Measurements from ENCODE around the gene MED27.
"Not testable (repeated sequence)": the region's sequence is repeated elsewhere in the genome, so short reads cannot be mapped to it uniquely, and the experiment has no call there.

The MED27 gene

DNA sequence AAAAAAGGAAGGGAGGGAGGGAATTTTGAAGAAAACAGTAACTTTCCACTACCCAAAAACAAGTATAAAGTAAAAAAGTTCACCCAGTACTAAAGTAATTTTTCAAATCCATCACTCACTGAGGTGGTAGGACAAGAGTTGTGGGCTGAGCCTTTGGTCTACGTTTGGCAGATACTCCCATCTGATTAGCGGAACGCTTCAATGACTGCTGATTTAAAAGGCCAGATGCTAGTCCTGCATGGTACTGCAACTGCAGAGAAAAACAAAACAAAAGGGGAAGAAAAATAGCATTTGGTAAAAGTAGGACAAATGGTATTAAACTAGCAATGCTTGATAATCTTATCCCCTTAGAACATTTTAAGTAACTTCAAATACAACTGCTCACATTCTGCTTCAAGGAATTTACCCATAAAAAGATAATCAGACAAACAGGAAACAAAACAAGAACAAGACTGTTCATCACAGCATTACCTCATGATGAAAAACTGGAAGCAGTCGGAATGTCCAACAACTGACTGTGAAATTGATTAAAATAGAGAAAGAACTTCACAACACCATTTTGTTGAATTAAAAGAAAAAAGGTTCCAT lies 65.4 kb downstream of the MED27 start:
- no peak for FAIRE-seq

DNA sequence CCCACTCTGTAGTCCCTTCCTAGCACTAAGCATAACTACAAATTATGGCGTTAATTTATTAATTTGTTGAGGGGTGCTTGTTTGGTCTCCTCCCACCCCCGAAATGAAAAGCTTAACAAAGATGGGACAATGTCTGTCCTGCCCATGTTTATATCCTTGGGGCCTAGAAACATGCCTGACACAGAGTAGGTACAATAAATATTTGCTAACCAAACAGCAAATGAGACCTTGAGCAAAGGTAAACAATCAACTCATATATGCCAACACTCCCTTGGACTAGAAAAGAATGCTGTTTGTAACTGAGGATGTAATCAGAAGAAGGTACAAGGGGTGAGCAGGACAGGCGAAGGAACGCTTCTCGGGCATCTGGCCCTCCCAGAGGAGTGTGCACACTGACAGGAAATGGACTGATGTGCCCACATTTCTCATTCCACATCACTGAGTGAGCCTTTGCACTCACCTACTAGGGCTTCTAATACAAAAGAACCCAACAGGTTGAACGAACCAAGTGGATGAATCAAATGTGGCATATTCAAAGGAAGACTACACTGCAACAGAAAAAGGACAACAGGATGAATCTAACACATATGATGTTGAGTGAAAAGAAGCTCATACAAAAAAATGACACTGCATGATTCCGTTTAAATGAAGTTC lies 66.8 kb downstream of the MED27 start:
- FAIRE-seq: no peak

DNA sequence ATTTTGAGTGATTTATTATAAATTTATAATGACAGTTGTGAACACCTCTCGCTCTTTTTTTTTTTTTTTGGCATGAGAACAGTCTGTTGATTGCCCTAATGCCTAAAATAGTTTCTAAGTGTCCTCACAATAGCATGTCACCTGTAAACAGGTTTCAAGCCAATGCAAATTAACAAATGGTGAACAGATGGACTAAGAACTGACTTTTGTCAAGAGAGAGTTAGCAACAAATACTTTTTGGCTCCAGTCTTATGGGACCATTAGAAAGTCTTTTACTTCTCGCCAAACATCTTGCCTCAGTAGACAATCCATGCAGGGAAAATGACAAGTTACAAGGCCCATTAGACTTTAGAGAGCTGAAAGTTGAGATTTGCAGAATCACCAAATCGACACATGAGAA lies 67.8 kb downstream of the MED27 start:
- no peak for FAIRE-seq

DNA sequence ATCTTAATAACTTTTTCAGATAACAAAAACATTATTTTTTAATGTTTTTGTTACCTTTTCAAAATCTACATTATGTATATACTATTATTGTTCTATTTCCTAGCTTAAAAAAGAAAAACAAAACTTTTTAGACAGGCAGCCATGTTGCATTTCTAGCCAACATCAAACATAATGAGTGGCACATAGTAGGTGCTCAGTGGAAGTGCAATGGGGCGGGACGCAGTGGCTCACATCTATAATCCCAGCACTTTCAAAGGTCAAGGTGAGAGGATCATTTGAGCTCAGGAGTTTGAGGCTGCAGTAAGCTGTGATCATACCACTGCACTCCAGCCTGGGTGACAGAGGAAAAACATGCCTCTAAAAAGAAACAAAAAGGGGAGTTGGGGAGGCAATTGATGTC lies 68.4 kb downstream of the MED27 start:
- no peak for FAIRE-seq

DNA sequence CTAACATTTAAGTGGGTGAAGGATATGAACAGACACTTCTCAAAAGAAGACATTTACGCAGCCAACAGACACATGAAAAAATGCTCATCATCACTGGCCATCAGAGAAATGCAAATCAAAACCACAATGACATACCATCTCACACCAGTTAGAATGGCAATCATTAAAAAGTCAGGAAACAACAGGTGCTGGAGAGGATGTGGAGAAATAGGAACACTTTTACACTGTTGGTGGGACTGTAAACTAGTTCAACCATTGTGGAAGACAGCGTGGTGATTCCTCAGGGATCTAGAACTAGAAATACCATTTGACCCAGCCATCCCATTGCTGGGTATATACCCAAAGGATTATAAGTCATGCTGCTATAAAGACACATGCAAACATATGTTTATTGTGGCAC lies 69.5 kb downstream of the MED27 start:
- FAIRE-seq: not testable (repeated sequence)

DNA sequence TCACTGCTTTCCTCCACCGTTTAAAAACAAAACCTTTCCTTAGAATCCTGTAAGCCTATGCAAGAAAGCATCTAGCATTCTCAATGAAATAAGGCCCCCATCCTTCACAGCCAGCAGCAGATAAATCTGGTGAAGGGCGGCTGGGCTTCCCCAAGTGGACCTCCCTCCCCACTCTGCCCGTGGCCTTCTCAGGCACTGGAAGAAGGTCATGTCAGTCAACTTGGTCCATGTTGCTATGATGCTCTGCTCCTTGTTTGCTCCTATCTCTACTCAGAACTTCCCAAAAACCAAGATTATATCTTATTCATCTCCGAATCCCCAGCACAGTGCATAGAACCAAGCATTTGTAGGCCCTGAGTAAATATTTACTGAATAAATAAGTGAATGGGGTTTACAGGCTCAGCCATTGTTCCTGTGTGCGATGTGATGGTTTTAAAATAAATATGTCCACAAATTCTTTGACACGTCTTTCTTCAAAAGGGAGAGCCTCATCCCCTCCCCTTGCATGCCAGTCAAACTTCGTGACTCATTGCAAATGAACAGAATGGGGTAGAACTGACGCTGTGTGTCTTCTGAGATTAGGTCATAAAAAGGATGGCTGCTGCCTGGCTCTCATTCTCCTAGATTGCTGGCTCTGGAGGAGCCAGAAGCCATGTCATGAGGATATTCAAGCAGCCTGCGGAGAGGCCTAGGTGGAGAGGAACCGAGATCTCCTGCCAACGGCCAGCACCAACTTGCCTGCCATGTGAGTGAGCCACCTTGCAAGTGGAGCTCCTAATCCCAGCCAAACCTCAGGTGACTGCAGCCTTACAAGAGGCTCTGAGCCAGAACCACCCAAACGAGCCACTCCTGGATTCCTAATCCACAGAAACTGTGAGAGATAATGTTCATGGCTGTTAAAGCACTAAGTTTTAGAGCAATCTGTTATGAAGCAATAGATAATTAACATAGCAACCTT lies 70.5 kb downstream of the MED27 start:
- FAIRE-seq: no peak

DNA sequence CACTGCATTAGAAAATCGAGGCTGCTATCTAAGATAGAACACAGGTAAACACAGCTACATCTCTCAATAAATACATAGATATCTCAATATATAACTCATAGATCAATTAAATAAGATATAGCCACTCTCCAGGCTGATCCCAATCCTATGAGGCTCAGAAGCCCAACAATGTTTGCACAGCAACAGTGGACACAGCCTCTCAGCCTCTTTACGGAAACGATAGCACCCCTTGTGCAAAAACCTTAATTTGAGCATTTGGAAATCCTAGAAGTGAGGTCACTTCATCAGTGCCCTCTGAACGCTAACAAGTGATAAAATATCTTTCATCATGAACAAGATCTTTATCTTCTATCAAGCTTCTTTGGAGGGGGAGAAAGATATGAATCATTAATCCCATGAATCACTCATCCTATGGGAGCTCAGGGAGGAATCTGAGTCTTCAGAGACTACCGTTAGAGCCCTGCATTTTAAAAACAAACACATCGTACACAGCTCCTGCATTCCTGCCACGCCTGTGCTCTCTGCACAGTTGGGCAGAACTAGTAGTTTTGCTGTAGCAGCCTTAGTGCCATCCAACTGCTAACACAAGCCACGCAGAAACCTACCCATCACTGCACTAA lies 71.4 kb downstream of the MED27 start:
- FAIRE-seq: no peak

DNA sequence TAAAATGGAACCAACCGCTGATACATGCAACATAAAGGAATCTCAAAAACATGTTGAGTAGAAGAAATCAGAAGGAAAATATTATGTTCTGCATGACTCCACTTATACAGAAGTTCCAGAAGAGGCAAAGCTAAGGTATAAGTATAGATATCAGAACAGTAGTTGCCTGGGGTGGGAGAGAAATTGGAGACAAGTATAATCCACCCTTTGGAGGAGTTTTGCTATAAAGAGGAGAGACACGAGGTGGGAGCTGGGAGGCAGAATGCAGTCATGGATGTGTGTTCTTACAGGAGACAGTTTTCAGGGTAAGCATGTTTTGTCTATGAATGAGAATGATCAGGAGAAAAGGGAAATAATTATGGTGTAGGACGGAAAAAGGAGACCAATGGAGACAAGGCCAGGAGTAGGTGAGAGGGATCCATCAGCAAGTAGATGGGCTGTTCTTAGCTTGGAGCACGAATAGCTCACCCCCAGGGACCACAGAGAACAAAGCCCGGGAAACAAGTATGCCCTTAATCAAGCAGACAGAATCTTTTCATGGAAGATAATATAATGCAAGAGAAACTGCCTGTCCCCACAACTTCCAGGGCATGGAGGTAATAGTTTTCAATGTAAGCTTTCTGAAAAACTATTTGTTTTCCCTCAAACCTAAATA lies 72.2 kb downstream of the MED27 start:
- FAIRE-seq: no peak

DNA sequence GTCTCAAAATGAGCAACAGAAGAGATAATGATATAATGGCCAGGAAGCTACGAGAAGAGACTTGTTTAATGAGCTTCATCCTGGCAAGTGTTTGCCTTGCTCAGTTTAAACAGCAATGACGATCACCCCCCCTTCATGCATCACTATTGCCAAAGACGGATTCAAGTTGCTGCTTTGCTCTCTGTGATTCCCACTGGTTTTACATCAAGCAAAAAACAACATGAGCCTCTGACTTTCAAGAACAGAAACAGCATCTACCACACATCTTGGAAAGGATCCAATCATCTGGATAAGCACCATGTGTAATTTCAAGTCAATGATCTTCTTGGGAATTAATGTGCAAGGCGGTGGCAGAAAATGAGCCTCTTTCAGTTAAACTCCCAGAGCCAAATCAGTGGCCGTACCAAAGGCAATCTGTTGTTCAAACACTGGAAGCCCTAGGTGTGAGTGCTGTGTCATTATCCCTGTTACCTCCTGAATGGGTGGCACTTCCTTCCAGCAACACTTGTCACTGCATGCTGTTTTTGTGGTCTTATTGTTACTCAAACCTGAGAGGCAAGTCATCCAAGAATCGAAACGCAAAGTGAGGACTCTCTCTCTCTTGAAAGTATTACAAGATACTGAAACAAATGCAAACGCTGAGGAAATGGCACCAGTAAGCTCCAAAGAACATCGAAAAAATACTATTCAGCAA lies 72.8 kb downstream of the MED27 start:
- no peak for FAIRE-seq

DNA sequence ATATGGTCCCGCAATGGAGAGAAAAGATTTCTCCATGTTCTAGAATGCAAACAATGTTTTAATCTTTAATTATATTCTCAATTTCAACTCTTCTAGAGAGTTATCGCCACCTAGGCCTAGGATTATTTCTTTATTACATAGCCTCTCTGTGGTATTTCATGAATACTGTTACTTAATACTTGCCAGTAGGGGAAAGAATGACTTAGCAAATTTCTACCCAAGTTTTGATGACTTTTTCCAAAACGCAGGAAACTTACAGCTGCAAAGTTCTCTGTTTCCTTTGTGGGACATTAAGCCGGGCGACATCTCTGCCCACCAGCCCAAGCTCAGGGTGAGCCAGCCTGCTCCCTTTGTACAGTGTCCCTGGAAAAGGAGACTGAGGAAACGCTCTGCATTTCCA lies 73.8 kb downstream of the MED27 start:
- no peak for FAIRE-seq

DNA sequence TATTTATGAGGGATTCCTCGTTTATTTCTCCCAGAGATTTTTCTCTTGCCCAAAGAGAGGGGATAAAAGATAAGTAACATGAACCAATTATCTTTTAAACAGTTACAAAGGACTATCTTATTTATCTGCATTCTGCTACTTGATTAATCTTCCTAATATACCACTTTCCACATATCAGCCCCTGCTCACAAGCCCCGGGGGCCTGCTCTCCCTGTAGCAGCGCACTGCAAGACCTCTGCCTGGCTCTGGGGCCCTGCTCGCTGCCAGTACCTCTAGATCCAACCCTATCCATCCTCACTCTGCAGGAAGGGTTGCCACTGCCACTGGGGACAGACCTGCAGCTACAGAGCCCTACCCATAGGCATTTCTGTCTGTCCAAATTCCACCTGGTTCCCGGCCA lies 75.3 kb downstream of the MED27 start:
- FAIRE-seq: no peak

DNA sequence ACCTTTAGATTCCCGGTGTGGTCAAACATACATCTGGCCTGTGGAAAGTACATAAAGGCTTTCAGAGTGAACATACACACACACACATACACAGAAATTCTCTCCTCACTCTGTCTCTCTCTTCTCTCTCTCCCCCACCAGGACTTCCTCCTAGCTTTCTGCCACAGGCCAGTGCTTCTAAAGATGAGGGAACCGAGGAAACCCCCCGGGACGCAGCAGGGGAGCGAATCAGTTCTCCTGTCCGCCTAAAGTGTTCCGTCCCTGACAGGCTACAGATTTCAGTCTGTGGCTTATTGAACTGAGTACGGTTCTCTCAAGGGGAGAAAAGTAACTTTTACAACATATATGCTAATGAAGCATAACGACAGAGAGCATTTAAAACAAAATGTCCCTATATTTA lies 75.8 kb downstream of the MED27 start:
- FAIRE-seq: no peak

DNA sequence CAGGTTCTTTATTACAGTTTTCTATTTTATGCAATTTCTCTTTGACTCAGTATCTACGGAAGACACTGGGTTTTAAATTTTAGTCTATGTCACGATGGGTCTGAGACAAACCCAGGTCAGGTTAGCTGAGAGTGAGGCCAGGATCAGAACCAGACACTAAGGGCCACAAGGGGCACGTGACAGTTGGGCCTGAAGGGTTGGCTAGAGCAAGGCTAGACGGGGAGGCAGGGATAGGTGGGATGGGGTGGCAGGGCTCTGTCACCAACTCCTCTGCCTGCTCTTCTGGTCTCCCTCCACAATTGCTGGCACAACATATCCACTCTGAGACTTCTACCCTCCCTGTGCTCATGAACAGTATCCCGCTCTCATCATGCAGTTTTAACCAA lies 76.4 kb downstream of the MED27 start:
- no peak for FAIRE-seq

DNA sequence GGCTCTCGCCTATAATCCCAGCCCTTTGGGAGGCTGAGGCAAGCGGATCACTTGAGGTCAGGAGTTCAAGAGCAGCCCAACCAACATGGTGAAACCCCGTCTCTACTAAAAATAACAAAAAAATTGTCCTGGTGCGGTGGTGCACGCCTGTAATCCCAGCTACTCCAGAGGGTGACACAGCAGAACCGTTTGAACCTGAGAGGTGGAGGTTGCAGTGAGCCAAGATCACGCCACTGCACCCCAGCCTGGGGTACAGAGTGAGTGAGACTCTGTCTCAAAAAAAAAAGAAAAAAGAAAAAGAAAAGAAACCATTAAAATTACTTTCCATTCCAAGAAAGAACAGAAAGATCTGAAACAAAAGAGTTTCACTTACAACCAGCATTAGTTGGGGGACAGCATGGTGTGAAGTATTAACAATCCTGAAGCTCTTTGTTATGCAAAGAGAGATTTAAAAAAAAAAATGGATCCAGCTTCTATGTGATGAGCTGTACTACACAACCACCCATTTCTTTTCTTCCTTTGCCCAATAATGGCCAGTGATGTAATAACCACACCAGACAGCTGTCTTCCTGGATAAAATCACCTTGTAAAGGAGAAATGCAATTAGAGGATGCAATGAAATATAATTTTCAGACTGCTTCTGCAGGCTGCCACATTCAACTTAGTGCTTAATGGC lies 76.9 kb downstream of the MED27 start:
- no peak for FAIRE-seq

DNA sequence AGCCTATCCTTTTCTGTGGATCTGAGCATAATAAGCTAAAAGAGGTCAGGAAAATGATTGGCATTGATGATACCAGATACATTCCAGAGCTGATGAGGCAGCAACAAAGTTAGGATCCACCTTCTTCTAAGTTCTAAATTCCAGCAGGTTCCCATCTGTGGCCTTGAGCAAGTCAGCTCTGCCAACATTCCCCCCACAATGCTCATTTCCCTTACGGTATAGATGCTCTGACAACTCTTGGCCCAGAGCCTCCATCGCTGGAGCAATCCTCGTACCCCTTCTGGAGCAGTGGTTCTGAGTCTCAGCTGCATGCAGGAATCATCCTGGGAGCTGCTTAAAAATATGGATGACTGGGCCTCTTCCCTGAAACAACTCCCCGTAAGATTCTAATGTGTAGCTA lies 78.1 kb downstream of the MED27 start:
- no peak for FAIRE-seq

DNA sequence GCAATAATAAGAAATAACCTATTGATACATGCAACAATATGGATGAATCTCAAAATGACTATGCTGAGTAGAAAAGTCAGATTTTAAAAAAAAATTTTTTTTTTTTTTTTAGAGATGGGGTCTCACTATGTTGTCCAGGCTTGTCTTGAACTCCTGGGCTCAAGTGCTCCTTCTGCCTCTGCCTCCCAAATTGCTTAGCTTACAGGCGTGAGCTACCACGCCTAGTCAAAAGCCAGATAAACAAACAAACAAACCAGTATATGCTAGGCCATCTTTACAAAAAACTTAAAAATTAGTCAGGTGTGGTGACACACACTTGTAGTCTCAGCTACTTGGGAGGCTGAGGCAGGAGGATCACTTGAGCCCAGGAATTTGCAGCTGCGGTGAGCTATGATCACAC lies 79.0 kb downstream of the MED27 start:
- FAIRE-seq: no peak

DNA sequence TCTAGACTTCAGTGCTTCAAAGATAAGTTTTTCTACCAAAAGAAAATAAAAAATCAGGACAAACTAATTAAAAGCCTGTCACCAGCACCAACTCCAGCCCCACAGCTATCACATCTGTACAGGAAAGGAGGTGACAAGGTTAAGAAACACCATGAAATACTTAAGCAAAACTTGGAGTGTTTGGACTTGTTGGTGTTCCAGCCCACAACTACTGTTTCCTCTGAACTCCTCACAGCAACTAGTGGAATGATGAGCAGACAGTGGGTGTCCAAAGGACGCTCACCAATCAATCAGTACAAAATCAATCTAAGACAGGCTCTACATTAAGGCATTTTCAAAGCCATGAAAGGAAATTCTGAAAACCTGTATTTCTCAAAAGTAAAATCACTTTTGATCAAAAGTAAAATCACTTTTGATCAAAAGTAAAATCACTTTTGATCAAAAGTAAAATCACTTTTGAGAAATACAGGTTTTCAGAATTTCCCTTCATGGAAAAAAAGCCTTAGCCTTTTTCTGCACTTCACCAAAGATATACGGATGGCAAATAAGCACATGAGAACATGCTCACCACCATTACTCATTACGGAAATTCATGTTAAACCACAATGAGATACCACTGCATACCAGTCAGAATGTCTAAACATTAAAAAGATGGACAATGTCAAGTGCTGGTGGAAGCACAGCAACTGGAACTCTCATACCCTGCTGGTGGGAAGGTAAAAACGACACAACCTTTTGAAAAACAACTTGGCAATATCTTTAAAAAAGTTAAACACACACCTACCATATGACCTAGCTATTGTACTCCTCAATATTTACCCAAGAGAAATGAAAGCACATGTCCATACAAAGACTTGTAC lies 79.7 kb downstream of the MED27 start:
- no peak for FAIRE-seq

DNA sequence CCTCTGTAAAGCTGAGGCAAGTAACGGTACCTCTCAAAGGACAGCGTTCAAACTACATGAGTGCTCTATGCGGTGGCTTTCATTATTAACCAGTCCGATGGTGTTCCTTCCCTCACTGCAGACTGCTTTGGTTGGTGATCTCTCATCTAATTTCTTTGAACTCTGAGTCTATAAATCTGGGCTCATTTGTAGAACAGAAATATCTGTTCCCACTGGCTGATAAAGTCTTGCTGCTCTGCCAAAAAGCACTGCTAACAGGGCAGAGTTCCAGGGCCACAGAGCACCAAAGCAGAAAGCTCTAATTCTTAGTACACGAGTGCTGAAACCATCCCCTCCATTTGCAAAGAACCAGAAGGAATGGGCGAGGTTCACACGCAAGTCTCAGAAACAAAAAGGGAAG lies 81.9 kb downstream of the MED27 start:
- FAIRE-seq: no peak

DNA sequence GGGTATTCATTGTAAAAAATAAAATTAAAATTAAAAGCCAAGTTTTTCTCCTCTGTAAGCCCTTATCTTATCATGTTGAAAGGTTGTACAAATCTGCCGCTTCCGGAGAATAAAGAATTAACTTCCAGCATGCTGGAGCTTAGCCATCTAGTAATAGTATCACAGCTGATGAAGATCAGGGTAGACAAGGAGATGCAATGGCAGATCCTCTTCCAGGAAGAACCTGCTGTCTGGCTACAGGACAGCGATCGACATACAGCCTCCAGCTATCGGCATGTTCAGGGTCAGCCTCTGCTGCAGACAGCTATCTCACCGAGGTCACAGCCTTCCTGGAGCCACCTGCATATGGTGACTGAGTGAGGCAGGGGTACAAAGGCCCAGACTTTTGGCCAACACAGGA lies 82.6 kb downstream of the MED27 start:
- FAIRE-seq: no peak

DNA sequence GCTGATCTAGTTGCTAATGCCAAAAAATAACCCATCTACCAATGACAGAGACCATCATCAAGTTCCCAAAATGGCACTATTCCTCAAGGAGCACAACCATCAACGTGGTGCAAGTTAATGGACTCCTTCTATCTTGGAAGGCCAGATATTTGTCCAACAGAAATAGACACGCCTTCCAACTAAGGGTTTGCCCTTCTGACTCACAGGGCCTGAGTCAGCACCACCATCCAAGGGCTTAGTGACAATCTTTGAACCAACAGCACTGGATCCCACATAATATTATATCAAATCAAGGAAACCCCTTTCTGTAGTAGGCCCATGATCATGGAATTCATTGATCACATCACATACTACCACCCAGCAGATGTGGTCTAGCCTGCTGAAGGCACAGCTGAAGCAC lies 84.3 kb downstream of the MED27 start:
- FAIRE-seq: no peak

Data from colon (tissue), 2 donors.